ENCODE data around the gene KLF11.
"Not testable (repeated sequence)": the region's sequence is repeated elsewhere in the genome, so short reads cannot be mapped to it uniquely, and the experiment has no call there.

KLF11 gene

DNA sequence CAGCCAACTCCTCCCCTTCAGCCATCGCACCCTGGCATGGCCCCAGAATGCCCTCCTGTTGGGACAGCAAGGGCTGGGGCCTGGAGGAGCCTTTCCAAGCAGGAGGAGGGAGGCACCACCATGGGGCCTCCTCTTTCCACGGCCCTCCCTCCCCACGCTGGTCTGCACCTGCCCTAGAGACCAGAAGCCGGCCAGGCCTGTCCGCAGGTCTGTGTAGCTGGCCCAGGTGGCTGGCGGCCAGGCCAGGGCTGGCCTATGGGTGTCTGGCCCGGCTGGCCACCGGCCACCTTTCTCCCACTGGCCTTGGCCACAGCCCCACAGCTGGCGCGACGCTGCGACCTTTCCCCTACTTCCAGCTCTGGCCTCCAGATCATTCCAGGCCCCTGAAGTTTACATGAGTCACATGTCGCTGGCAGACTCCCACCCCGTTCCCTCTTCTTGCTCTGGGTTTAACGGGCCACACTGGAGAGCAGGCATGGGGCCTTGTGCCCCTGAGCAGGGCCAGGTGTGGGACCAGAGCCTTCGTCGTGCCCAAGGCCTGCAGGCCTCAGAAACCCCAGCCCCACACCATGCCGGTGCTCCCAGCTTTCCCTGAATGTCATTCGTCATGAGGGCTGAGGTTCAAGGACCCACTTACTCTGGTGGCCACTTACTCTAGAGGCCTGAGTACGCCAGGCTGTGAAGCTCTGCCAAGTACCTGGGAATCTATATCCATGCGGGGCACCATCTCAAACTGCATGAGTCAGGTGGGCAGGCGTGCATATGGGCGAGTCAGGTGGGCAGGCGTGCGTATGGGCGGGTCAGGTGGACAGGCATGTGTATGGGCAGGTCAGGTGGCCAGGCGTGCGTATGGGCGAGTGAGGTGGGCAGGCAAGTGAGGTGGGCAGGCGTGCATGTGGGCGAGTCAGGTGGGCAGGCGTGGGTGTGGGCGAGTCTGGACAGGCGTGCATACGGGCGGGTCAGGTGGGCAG, 33.3 kb upstream of the KLF11 start:
- no peak for DNase-seq

GRCh38 chr2:10010861-10011605, 32.3 kb upstream of the KLF11 start:
- DNase-seq = not testable (repeated sequence)

DNA sequence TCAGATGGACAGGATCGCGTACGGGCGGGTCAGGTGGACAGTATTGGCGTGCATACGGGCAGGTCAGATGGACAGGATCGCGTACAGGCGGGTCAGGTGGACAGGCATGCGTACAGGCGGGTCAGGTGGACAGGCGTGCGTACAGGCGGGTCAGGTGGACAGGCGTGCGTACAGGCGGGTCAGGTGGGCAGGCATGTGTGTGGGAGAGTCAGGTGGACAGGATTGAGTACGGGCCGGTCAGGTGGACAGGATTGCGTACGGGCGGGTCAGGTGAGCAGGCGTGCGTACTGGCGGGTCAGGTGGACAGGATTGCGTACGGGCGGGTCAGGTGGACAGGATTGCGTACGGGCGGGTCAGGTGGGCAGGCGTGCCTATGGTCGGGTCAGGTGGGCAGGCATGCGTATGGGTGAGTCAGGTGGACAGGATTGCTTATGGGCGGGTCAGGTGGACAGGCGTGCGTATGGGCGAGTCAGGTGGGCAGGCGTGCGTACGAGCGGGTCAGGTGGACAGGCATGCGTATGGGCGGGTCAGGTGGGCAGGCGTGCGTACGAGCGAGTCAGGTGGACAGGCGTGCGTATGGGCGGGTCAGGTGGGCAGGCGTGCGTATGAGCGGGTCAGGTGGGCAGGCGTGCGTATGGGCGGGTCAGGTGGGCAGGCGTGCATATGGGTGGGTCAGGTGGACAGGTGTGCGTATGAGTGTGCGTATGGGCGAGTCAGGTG, 31.6 kb upstream of the KLF11 start:
- DNase-seq = not testable (repeated sequence)

DNA sequence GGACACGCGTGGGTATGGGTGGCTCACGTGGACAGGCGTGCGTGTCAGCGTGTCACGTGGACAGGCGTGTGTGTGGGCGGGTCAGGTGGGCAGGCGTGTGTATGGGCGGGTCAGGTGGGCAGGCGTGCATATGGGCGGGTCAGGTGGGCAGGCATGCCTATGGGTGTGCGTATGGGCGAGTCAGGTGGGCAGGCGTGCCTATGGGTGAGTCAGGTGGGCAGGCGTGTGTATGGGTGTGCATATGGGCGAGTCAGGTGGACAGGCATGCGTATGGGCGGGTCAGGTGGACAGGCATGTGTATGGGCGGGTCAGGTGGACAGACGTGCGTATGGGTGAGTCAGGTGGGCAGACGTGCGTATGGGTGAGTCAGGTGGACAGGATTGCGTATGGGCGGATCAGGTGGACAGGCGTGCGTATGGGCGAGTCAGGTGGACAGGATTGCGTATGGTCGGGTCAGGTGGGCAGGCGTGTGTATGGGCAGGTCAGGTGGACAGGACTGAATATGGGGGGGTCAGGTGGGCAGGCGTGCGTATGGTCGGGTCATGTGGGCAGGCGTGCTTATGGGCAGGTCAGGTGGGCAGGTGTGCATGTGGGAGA, 30.9 kb upstream of the KLF11 start:
- DNase-seq = not testable (repeated sequence)

GRCh38 chr2:10012963-10013461, 30.3 kb upstream of the KLF11 start:
- no peak for DNase-seq

DNA sequence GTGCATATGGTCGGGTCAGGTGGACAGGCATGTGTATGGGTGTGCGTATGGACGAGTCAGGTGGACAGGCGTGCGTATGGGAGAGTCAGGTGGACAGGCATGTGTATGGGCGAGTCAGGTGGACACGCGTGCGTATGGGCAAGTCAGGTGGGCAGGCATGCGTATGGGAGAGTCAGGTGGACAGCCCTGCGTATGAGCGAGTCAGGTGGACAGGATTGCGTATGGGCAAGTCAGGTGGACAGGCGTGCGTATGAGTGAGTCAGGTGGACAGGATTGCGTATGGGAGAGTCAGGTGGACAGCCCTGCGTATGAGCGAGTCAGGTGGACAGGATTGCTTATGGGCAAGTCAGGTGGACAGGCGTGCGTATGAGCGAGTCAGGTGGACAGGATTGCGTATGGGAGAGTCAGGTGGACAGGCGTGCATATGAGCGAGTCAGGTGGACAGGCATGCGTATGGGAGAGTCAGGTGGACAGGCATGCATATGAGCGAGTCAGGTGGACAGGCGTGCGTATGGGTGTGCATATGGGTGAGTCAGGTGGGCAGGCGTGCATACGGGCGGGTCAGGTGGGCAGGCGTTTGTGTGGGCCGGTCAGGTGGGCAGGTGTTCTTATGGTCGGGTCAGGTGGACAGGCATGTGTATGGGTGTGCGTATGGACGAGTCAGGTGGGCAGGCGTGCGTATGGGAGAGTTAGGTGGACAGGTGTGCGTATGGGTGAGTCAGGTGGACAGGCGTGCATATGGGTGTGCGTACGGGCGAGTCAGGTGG, 29.5 kb upstream of the KLF11 start:
- DNase-seq = not testable (repeated sequence)

- no peak for DNase-seq
Observed at GRCh38 chr2:10014418-10015190, 28.7 kb upstream of the KLF11 start.

- DNase-seq = not testable (repeated sequence)
Observed at GRCh38 chr2:10015376-10015989, 27.9 kb upstream of the KLF11 start.

- DNase-seq = no peak
Observed at GRCh38 chr2:10016001-10016801, 27.1 kb upstream of the KLF11 start.

DNA sequence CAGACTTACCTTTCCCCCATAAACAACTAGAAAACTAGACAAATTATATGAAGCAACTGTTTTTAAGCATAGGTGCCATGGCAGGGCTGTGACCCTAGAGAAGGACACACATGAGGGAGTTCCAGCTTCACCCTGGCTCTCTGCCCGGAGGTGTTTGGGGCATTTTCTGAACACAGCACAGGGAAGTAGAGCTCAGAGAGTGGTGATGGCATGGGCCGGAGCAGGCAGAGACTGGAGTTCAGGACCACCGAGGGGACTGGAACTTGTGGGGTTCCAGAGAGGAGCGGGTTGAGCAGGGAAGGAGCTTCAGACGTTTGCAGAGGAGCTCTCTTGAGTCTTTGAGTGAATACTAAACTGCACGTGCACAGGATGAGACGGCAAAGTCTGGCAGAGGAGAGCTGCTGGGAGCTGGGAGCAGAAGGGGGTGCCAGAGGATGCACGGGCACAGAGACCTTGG, 26.5 kb upstream of the KLF11 start:
- no peak for DNase-seq

DNA sequence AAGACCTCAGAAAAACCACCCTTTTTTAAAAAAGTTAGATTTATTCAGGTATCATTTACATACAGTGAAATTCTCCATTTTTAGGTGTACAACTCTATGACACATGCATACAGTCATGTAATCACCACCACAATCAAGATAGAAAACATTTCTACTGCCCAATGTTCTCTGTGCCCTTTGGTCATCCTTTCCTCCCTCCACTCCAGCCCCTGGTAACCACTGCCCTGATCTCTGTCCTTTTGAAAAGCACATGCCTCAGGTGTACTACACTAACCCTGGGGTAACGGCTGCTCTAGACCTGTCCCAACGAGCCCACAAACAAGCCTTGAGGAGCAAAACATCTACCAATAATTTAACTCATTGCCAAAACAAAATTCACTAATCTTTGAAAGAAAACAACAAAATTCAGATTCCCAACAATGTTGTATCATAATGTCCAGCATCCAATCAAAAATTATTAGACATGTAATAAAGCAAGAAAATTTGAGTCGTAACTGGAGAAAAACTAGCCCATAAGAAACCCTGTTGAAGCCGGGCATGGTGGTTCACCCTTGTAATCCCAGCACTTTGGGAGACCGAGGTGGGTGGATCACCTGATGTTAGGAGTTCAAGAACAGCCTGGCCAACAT, 25.9 kb upstream of the KLF11 start:
- no peak for DNase-seq

DNA sequence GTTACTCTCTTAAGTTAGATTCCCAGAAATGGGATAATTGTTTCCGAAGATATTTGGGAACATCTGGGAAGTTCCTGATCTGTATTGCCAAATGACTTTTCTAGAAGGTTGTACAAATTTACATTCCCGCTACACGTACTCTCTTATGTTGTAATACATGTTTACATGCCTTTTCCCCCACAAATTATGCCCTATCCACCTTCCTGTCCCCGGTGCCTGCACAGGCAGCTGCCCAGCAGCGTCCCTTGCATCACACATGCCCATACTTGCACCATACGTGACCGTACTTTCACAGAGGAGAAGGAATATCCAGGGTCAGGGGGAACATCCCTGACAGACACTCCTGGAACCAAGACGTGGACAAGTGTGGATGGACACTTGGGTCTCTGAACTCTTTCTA, 24.2 kb upstream of the KLF11 start:
- DNase-seq = no peak

DNA sequence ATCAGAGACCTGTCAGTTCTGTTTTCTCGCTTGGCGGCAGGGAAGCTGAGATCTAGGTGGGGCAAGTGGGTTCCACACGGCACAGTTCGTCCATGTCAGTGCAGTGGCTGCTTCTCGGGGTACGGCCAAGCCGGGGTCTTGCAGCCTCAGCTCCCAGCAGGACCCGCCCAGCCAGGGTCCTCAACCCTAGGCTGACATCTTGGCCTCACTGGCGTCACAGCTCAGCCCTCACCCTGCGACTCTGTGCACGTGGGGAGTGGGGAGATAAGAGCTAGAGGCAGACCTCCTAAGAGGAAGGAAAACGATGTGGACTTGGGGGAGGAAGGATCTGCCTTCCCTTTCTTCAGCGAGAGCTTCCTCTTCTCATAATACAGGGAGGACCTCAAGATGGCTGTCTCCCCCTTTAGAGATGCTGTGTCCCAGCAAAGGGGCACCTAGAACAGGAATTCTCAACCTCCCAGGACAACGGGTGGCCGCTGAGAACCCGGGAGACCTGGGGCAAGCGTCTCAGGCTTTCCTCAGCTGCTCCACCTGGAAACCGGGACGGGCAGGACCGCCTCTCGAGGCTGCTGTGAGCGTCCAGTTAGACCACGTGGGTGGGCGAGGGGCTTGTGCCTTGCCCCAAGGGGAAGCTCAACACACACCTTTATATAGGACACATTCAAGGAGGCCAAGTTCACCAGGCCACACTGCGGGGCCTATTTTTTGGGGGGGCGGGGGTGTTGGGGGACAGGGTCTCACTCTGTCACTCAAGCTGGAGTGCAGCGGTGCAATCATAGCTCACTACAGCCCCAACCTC, 23.5 kb upstream of the KLF11 start:
- no peak for DNase-seq

DNA sequence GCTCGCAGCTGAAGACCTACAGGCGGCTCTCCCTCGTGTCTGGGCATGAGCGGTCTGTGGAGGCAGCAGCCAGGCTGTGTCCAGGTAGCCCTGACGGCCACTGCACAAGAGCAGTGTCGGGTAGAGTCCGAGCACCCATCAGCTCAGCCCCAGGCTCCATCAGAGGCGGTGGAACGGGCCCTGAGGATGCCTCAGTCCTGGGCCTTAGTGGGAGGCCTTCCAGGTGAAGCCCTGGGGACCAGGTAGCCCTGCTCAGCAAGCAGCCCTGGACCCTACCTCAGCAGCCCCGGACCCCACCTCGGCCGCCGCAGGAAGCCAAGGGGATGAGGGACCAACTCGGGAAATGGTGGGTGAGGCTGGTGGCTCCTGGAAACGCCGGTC, 21.3 kb upstream of the KLF11 start:
- no peak for DNase-seq

DNA sequence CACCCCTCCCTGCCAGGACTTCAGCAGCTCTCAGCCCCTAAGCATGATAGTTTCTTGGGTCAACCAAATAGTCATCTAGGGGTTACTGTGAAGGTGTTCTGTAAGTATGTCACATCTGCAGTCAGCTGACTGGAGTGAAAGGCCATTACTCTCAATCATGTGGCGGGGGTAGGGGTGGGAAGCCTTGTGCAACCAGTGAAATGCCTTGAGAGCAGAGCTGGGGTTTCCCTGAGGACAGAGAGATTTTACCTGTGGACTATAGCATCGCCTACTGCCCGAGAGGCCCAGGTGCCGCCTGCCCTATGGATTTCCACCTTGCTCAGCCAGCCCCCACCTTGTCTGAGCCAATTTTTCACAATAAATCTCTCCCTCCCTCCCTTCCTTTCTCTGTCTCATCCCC, 20.9 kb upstream of the KLF11 start:
- DNase-seq = no peak

DNA sequence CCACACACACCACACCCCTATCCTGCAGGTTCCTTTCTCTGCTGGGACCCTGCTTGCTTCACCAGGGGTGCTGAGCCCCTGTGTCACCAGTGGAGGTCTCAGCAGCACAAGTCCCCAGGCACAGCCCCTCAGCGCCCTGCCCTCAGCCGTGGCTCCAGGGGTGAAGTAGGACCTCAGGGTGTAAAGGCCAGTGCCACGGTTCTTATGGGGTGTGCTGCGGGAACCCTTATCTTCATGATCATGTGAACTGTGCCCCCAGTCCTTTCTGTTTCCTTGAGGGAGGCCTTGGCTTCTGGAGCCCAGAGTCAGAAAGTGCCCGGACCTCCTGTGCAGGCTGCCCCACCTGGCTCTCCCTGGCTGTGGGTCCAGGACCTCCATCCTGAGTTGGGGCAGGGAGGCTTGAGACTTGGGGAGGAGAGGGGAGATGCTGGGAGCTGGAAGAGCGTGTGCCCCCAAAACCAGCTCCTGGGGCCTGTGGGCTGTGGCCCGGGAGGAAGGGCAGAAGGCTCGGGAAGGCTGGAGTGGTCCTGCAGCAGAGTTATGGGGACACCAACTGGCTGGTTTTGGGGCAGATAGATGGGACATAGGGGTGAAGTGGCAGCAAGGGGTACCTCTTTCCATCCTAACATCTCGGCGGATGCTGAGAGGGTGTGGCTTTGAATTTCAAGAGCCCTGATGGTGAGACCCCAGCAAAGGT, 20.2 kb upstream of the KLF11 start:
- DNase-seq = no peak

DNA sequence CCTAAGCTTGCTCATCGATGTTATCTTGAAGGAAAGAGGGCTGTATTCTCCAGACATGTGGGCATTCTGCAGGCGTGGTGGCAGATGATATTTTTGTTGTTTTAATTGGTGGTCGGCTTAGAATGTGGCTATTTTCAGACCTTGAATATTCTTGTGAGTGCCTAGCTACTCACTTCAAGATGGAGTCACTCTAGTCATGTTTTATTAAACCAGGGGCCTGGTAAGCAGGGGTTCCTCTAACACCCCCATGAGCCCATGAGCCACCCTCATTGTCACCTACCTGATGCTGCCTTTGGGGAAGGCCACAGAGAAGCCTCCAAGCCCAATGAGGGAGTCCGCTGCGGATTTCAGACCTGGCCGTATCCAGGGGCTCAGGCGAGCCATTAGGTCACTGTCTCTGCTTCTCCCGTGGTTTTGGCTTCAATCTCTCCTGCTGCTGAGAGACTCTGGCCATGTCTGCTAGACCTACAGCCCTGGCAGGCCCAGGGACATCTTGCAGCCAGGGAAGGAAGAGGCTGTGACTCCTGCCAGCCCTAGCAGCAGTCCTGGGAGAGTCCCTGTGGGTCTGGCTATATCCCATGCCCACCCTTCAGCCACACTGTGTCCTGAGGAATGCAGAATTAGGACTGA, 16.3 kb upstream of the KLF11 start:
- DNase-seq = no peak
